Cerebellar nuclear complex (tissue), 1 donor: ENCODE results near the gene OSBPL5.
"Not testable (repeated sequence)": the region's sequence is repeated elsewhere in the genome, so short reads cannot be mapped to it uniquely, and the experiment has no call there.

Experiments used
- DNase-seq, 2 experiments: peaks; one replicate each; lab custom pipeline; 2025; lab: John Stamatoyannopoulos, UW

OSBPL5 gene

DNA sequence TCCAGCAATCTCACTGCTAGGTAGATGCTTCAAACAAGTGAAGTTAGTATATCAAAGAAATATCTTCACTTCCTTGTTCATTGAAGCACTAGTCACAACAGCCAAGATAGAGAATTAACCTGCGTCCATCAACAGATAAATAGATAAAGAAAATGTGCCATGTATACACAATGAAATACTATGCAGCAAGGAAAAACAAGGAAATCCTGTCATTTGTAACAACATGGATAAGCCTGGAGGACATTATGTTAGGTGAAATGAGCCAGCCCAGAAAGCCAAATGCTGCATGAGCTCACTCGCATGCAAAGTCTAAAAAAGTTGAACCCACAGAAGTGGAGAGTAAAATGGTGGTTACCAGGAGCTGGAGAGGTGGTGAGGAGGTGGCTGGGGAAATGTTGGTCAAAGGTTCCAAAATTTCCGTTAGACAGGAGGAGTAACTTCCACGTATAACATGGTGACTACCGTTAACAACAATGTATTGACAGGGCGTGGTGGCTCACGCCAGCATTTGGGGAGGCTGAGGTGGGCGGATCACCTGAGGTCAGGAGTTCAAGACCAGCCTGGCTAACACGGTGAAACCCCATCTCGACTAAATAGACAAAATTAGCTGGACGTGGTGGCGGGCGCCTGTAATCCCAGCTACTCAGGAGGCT is 84.3 kb downstream of the OSBPL5 start:
- DNase-seq = no peak

DNA sequence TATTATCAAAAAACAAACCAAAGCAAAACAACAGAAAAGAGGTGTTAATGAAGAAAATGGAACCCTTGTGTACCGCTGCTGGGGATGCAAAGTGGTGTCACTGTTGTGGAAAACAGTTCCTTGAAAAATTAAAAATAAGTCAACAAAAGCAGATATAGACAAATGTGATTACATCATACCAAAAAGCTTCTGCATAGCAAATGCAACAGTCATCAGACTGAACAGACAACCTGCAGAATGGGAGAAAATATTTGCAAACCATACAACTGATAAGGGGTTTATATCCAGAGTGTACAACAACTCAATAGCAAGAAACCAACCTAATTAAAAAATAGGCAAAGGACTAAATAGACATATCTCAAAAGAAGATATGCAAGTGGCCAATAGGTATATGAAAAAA is 85.0 kb downstream of the OSBPL5 start:
- no peak for DNase-seq

- DNase-seq = no peak
These were observed 87.2 kb downstream of the OSBPL5 start for GRCh38 chr11:3077846-3078440.

- DNase-seq = no peak
These were observed 87.8 kb downstream of the OSBPL5 start for GRCh38 chr11:3077189-3077836.

GRCh38 chr11:3074912-3075589 is 90.1 kb downstream of the OSBPL5 start:
- no peak for DNase-seq

DNA sequence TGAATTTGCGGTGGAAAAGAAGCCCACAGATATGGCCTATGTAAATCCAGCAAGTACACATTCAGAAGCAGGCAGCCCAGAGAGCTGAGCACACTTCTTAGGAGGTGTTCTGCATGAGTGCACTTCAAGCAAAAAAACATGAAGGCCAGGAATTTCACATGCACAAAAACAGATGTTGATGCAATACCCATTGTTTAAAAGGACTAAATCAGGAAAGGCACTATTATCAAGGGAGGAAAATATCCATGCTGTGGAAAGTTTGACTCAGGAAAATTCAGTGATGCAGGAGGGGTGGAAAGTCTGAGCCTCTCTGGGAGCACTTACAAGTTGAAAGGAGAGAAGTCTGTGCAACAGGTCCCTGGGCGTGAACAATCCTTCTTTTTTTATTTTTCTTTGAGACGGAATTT is 92.1 kb downstream of the OSBPL5 start:
- DNase-seq = no peak

DNA sequence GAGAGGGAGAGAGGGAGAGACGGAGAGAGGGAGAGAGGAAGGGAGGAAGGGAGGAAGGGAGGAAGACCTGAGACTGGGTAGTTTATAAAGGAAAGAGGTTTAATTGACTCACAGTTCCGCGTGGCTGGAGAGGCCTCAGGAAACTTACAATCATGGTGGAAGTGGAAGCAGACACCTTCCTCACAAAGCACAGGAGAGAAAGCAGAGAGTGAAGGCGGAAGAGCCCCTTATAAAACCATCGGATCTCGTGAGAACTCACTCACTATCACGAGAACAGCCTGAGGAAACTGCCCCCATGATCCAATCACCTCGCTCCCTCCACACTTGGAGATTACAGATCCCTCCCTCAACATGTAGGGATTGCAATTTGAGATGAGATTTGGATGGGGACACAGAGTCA is 95.7 kb downstream of the OSBPL5 start:
- no peak for DNase-seq

- not testable (repeated sequence) for DNase-seq
These were observed 98.8 kb downstream of the OSBPL5 start for GRCh38 chr11:3066308-3066707.

- DNase-seq = not testable (repeated sequence)
These were observed 100.4 kb downstream of the OSBPL5 start for GRCh38 chr11:3064709-3065108.

DNA sequence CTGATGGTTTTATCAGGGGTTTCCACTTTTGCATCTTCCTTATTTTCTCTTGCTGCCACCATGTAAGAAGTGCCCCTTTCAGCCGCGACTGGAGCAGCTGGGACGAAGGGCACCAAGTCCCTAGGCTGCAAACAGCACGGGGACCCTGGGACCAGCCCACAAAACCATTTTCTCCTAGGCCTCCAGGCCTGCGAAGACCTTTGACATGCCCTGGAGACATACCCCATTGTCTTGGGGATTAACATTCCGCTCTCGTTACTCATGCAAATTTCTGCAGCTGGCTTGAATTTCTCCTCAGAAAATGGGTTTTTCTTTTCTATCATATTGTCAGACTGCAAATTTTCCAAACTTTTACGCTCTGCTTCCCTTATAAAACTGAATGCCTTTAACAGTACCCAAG is 101.2 kb downstream of the OSBPL5 start:
- not testable (repeated sequence) for DNase-seq

- not testable (repeated sequence) for DNase-seq
These were observed 101.7 kb downstream of the OSBPL5 start for GRCh38 chr11:3063432-3063831.

- DNase-seq = no peak
These were observed 104.6 kb downstream of the OSBPL5 start for GRCh38 chr11:3060436-3061025.

- no peak for DNase-seq
These were observed 106.1 kb downstream of the OSBPL5 start for GRCh38 chr11:3058753-3059664.

DNA sequence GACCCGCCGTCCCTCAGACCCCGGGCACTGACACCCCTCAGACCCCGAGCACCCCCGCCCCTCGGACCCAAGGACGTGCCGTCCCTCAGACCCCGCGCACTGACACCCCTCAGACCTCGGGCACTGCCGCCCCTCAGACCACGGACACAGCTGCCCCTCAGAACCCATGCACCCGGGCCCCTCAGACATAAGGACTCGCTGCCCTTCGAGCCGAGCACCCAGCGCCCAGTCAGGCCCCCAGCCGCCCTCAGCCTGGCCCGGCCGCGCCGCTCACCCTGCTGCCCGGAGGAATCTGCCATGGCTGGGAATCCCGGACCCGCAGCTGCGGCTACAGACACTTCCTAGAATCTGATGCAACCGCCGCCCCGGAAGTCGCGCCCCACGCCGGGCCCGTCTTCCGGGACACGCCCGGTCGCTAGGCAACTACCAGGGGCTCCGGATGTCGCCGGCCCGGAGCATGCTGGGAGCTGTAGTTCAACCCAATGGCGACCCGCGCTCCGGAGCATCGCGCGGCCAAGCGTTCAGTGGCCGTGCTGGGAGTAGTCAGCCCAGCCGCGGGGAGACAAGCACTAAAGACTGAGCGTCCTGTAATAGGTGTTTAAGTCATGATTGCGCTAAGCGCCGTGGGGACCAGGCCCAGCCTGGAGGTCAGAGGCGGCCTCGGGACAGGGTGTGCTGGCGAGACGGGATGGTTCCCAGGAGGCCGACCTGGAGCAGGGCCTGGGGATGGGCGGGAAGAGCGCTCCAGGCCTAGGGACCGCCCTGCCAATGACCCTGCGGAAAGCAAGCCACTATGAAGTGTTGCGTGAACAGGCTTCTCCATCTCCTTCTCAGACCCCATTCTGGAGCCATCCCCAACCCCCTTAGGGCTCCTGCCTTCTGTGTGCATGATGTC is 107.8 kb downstream of the OSBPL5 start, which contains the start of gene CARS1:
Gene CARS1 (minus strand): TSS at position 355 of the 895 bp plus-strand sequence. CDS start 56 bp downstream, at position 299.
- DNase-seq = peak in 1 of 2 experiments; percentile 63

- DNase-seq = no peak
These were observed 108.6 kb downstream of the OSBPL5 start for GRCh38 chr11:3056296-3057068.

DNA sequence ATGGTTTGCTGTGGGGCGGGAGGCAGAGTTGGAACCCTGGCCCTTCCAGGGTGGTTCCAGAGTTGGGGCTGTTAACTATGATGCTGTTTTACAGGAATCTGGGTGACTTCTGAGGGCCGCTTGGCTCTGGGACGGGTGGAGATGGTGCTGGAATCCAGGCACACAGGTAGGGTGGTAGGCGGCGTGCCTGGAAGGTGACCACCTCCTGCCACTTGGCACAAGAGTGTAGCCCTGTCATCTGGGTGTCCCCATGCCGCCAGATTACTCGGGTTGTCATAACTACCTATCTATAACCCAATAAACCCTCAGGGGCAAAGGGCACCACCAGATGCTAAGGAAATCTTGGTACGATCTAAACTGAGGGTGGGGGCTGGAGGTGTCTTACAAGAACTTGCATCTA is 109.2 kb downstream of the OSBPL5 start:
- no peak for DNase-seq

DNA sequence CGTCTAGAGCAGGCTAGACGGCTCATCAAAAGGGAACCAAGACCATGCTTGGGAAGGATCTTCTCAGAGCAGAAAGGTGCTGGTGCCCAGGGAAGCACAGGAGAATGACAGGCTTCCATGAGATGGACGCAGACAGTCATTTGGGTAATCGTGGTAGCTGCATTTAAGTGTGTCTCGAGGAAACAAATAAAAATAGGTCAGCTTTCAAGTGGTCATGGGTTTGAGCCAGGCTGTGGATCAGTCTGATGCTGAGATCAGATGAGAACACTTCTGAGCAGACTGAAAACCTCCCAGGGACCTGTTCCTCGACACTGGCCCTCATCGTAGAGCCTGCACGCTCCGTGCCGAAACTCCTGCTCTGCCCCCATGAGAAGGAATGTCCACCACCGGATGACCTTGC is 112.5 kb downstream of the OSBPL5 start:
- no peak for DNase-seq

DNA sequence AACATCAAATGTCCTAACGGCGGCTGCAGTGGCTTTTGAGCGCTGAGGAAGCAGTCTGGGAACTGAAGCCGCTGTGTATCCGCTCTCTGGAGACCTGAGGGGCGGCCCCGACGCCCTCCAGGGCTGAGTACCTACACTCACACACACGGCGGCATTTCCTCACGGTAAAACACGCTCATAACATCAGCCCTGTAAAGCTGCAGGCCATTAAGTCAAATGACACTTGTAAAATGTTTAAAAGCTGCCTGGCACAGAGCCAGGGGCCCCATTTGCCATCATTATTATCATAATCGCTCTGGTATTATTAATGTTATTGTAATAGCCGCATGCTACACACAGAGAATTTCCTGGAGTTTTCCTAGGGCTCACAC is 113.0 kb downstream of the OSBPL5 start:
- DNase-seq = no peak
